TTC549 (cell line): Measurements from ENCODE around the gene BMP7.
"Not testable (repeated sequence)": the region's sequence is repeated elsewhere in the genome, so short reads cannot be mapped to it uniquely, and the experiment has no call there.

Experiments
- FAIRE-seq: peaks from 2 replicates; lab custom pipeline; 2012; peaks lifted over from hg19 to GRCh38; lab: Jason Lieb, UNC

The BMP7 gene

DNA sequence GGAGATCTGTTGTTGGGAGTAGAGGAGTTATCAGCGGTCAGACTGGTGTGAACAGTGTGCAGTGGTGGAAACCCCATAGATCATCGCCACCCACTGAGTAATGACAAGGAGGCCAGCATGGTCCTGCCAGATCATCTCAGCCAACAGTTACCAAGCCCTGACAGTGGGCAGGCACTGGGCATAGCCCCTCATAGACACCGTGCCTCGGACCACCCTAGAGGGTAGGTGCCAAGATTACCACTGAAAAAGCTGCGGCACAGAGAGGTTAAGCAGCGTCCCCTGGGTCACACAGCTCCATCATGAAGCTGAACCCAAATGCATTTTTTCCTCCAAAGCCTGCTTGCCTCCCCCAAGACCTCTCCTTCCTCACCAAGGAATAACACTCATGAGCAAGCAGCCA is 21.5 kb upstream of the BMP7 start:
- no peak for FAIRE-seq

- FAIRE-seq: no peak
Observed at GRCh38 chr20:57287007-57287880, 20.8 kb upstream of the BMP7 start.

- no peak for FAIRE-seq
Observed at GRCh38 chr20:57283860-57284259, 17.4 kb upstream of the BMP7 start.

GRCh38 chr20:57282670-57283361 is 16.4 kb upstream of the BMP7 start:
- FAIRE-seq: no peak

DNA sequence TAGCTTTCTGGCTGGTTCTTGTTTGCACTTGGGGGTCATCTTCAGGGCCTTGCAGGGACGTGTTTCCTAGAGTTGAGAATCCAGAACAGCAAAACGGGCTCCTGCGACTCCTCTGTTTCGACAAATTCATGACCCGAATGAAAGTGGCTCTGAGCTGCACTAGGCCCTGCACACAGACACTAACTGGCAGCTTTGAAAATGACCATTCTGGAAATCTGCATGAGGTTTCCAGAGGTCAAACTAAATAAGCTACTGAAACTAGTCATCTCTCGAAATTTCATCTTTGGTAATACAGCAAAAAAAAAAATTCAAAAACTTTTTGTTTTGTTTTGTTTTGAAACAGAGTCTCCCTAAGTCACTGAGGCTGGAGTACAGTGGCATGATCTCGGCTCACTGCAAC is 15.5 kb upstream of the BMP7 start:
- FAIRE-seq: no peak

GRCh38 chr20:57280221-57280620 is 13.8 kb upstream of the BMP7 start:
- FAIRE-seq: no peak

DNA sequence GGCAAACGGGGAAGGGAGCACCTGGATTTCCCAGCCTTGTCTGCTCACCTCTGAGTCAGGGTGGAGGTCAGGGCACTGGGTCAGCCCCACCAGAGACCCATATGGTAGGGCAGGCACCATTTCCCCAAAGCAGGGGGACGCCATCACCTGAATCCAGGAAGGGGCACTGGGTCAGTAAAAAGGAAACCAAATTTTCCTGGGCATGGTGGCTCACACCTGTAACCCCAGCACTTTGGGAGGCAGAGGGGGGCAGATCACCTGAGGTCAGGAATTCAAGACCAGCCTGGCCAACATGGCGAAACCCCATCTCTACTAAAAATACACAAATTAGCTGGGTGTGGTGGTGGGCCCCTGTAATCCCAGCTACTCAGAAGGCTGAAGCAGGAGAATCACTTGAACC is 13.1 kb upstream of the BMP7 start:
- FAIRE-seq: not testable (repeated sequence)

GRCh38 chr20:57278457-57278856 is 12.0 kb upstream of the BMP7 start:
- FAIRE-seq: no peak

DNA sequence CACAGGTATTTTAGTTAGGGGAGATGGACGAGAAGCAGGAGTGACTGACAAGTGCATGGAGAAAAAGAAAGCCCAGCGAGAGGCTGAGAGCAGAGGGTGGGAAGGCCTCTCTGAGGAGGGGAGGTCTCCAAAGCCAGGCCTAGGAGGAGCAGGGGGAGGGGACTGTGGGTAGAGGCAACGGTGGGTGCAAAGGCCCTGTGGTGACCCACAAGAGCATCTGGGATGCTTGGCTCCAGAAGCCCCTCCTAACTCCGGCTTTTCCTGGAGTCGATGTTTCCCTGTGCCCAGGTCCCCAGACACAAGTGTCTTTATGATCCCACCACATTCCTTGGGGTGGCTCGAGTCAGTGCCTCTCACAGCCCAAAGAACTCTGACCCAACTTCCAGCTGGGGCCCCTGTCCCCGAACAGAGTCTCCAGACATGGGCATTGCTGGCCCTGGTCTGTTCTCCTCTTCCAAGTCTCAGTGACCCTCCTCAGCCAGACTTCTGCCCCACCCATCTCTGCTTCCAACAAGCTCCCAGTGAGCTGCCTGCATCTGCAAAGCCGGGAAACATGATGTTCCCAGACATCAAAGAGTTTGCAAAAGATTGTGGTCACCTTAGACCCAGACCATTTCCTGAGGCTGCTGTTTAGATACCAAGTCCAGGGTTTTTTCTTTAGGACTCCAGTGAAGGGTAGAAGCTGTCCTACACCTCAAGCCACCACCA is 11.1 kb upstream of the BMP7 start:
- FAIRE-seq: no peak

DNA sequence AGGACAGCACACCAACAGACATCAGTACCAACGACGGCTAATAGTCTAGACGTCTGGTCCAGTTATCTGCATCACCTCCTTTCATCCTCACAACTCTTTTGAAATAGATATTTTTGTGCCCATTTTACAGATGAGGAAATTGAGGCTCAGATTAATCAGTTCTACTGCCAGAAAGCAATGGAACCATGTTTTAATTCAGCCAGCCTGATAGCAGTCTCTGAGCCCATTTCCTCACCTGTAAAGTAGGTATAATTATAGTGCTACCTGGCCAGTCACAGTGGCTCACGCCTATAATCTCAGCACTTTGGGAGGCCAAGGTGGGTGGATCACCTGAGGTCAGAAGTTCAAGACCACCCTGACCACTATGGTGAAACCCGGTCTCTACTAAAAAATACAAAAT is 9.8 kb upstream of the BMP7 start:
- FAIRE-seq: no peak

GRCh38 chr20:57275813-57276212 is 9.4 kb upstream of the BMP7 start:
- no peak for FAIRE-seq

DNA sequence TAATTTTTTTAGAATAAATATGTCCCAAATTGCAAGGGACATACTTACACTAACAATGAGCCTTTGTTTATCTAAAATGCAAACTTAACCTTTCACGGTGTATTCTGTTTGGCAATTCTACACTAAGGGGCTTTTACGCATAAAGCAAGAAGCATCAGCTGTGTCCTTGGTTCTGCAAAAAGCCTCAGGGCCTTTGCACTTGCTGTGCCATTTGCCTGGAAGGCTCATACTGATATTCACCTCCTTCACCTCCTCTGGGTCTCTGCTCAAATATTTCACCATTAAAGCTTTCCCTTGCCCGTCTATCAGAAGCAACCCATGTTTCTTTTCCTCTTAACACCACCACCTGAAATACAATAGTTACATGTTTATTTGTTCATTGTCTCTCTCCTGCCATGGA is 8.9 kb upstream of the BMP7 start:
- no peak for FAIRE-seq

GRCh38 chr20:57274846-57275245 is 8.4 kb upstream of the BMP7 start:
- FAIRE-seq: no peak

DNA sequence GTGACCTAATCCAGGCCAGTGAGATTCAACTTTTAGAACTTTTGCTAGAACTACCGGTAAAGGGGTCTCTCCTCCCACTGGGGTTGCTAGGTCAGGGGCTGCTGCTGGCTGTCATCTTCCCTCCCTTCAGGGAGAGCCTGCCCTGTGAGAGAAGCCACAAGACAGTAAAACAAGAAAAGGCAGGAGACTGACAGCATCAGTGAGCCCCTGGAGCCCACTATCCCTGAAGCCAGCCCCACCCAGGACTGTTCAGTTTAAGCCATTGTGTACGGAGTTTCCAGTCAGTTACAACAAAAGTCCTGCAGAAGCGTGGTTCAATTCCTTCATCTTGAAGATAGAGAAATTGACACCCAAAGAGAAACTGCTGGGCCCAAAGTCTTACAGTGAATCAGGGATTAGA is 7.9 kb upstream of the BMP7 start:
- no peak for FAIRE-seq

GRCh38 chr20:57272883-57273535 is 6.6 kb upstream of the BMP7 start:
- FAIRE-seq: no peak

DNA sequence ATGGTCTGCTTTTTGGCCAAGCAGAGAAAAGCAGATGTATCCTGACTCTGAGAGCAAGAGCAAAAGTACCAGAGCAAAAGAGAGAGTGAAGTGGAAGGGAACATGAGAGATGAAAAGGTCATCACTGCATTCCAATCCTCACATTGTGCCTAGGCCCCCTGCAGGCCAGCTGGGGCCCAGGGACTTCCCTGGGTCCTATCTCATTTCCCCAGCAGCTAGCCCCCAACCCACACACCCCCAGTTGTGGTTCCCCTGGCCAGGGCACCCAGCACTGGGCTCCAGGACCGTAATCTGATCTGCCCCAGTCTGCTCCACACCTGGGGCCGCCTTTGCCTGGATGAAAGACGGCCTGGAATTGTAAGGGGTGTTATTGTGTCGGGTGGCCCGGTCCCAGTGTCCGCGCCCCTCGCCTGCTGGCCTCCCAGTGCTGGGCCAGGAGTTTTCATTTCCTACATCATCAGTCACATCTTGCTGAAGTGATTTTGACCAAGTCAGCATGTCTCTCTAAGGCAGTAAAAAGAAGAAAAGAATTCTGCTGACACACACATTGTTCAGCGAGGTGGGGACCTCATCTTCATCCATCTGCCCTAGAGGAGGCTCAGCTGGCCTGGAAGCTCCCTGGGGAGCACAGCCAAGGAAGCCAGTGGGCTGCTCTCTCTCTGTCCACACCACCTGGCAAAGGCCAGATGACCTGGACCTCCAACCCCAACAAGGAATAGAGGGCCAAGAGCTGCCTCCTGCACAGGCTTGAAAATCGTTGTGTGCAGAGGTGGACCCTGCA is 4.0 kb upstream of the BMP7 start:
- no peak for FAIRE-seq

GRCh38 chr20:57269148-57269984 is 2.9 kb upstream of the BMP7 start:
- no peak for FAIRE-seq

- FAIRE-seq: no peak
Observed at GRCh38 chr20:57268399-57269076, 2.1 kb upstream of the BMP7 start.

- FAIRE-seq: no peak
Observed at GRCh38 chr20:57267158-57267821, 849 bp upstream of the BMP7 start.

- no peak for FAIRE-seq
Observed at GRCh38 chr20:57265997-57266290, 497 bp downstream of the BMP7 start.
